ENCODE results near the gene EIF4G3. TPM values are rescaled to one million over a fixed set of nuclear protein-coding genes. Genes with fewer than 3 reads are reported as not detected.
"Not testable (repeated sequence)": the region's sequence is repeated elsewhere in the genome, so short reads cannot be mapped to it uniquely, and the experiment has no call there.

The EIF4G3 gene
- total RNA-seq, 4 donors from 2014 or later, result 41.2 to 57.3 (median 50.0) TPM

- no peak for DNase-seq (ENCODE audit: low spot score in 2 of 2)
- H3K27ac ChIP-seq, result no peak overlapping the region
- TF ChIP-seq POLR2A (IDR thresholded peaks at IDR 0.05), result no peak
- TF ChIP-seq EP300 (IDR thresholded peaks at IDR 0.05), result no peak
- TF ChIP-seq CTCF (IDR thresholded peaks at IDR 0.05), result no peak
- no peaks in the 10 kb centered on the region for H3K27me3 ChIP-seq
- WGBS, 2 donors, result 96 to 98% methylated on average over 2 of the region's 2 CpGs
- peaks cover 2 to 23% (median 5%) of the 10 kb centered on the region in 3 donors for H3K36me3 ChIP-seq
- no peaks in the 10 kb centered on the region for H3K9me3 ChIP-seq
- no peaks in the 10 kb centered on the region for H3K4me1 ChIP-seq
- no peak overlapping the region for H3K4me3 ChIP-seq
Observed at GRCh38 chr1:20868263-20868662, 308.4 kb downstream of the EIF4G3 start.

GRCh38 chr1:20867847-20868246 lies 308.9 kb downstream of the EIF4G3 start:
- H3K27ac ChIP-seq, result no peak overlapping the region
- H3K36me3 ChIP-seq, result peaks cover 1 to 26% (median 2%) of the 10 kb centered on the region in 3 donors
- no peaks in the 10 kb centered on the region for H3K4me1 ChIP-seq
- H3K27me3 ChIP-seq, result no peaks in the 10 kb centered on the region
- no peaks in the 10 kb centered on the region for H3K9me3 ChIP-seq
- no peak for DNase-seq (ENCODE audit: low spot score in 2 of 2)
- no peak overlapping the region for H3K4me3 ChIP-seq
- TF ChIP-seq POLR2A (IDR thresholded peaks at IDR 0.05) (no peak), CTCF (IDR thresholded peaks at IDR 0.05) (no peak), EP300 (IDR thresholded peaks at IDR 0.05) (no peak)

GRCh38 chr1:20867062-20867461 lies 309.6 kb downstream of the EIF4G3 start:
- DNase-seq (ENCODE audit: low spot score in 2 of 2), result no peak
- no peak overlapping the region for H3K27ac ChIP-seq
- no peaks in the 10 kb centered on the region for H3K4me1 ChIP-seq
- TF ChIP-seq CTCF (IDR thresholded peaks at IDR 0.05), result no peak
- no peak for TF ChIP-seq POLR2A (IDR thresholded peaks at IDR 0.05)
- TF ChIP-seq EP300 (IDR thresholded peaks at IDR 0.05), result no peak
- no peaks in the 10 kb centered on the region for H3K27me3 ChIP-seq
- H3K36me3 ChIP-seq, result peaks cover 0 to 34% (median 3%) of the 10 kb centered on the region in 3 donors
- 92 to 93% methylated on average over 1 of the region's 1 CpG for WGBS, 2 donors
- no peaks in the 10 kb centered on the region for H3K9me3 ChIP-seq
- no peak overlapping the region for H3K4me3 ChIP-seq

- TF ChIP-seq POLR2A (IDR thresholded peaks at IDR 0.05), result no peak
- TF ChIP-seq CTCF (IDR thresholded peaks at IDR 0.05), result no peak
- no peak for TF ChIP-seq EP300 (IDR thresholded peaks at IDR 0.05)
- Histone ChIP-seq H3K27ac (no peak overlapping the region), H3K4me1 (no peaks in the 10 kb centered on the region), H3K4me3 (no peak overlapping the region), H3K9me3 (no peaks in the 10 kb centered on the region), H3K27me3 (no peaks in the 10 kb centered on the region), H3K36me3 (peaks cover 4 to 54% (median 5%) of the 10 kb centered on the region in 3 donors)
- WGBS, 2 donors, result 92 to 93% methylated on average over 2 of the region's 2 CpGs
- no peak for DNase-seq (ENCODE audit: low spot score in 2 of 2)
Observed at GRCh38 chr1:20865001-20865400, 311.7 kb downstream of the EIF4G3 start.

- Histone ChIP-seq H3K4me3 (no peak overlapping the region), H3K9me3 (no peaks in the 10 kb centered on the region), H3K4me1 (no peaks in the 10 kb centered on the region), H3K36me3 (peaks cover 0 to 91% (median 8%) of the 10 kb centered on the region in 3 donors), H3K27me3 (no peaks in the 10 kb centered on the region), H3K27ac (no peak overlapping the region)
- TF ChIP-seq POLR2A (IDR thresholded peaks at IDR 0.05), result no peak
- no peak for TF ChIP-seq CTCF (IDR thresholded peaks at IDR 0.05)
- TF ChIP-seq EP300 (IDR thresholded peaks at IDR 0.05), result no peak
- 93 to 98% methylated on average over 4 of the region's 4 CpGs for WGBS, 2 donors
- no peak for DNase-seq (ENCODE audit: low spot score in 2 of 2)
Observed at GRCh38 chr1:20854529-20854928, 322.2 kb downstream of the EIF4G3 start.

GRCh38 chr1:20851791-20852190 lies 324.9 kb downstream of the EIF4G3 start:
- not testable (repeated sequence) for H3K4me3 ChIP-seq; H3K27ac ChIP-seq; DNase-seq (ENCODE audit: low spot score in 2 of 2); H3K4me1 ChIP-seq; H3K27me3 ChIP-seq; H3K9me3 ChIP-seq
- WGBS, 2 donors, result 74 to 78% methylated on average over 8 of the region's 8 CpGs
- H3K36me3 ChIP-seq, result peaks cover 0 to 91% (median 8%) of the 10 kb centered on the region in 3 donors
